ENCODE measurements around the gene UGT2B15.
"Not testable (repeated sequence)": the region's sequence is repeated elsewhere in the genome, so short reads cannot be mapped to it uniquely, and the experiment has no call there.

The UGT2B15 gene

DNA sequence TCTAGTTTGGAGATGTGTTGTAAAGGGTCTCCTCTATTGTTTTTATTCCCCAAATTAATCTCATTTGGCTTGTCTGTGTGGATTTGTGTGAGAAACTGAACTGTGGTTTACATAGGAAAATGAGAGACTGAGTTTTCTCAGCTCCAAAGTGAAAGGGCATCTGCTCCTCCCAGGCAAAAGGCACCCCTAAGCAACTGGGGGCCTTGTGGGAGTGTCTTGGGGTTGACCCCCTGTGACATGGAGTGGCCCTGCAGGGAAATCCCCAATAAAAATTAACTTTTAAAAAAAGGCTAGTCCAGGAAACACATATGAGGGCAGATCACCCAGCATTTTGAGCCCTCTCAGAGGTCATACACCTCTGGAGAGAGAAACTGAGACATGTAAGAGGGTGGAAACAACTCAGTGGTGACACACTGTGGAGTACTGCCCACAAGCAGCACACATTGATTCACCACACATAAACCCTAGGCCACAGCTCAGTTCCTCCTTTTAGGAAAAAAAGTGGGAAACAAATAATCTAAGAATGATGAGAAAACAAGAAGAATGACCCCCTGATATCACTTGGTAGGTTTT is 13.3 kb downstream of the UGT2B15 start:
- H3K4ac ChIP-seq (ENCODE audit: low read depth in 1 of 2, low read length in 2 of 2); H4K8ac ChIP-seq (ENCODE audit: low read length); H3K14ac ChIP-seq (ENCODE audit: low read length in 2 of 2); H3K79me1 ChIP-seq (replicated peaks; ENCODE audit: low read length, poor library complexity, severe bottlenecking); H3K4me1 ChIP-seq (ENCODE audit: control insufficient read depth, insufficient read depth, low read depth, low read length); H3K18ac ChIP-seq (ENCODE audit: low read depth in 1 of 2, low read length in 2 of 2); H3K4me3 ChIP-seq (ENCODE audit: insufficient read depth in 1 of 2, low read depth in 1 of 2, low read length in 2 of 2); H2AK5ac ChIP-seq (ENCODE audit: low read length, severe bottlenecking); H3K9ac ChIP-seq (ENCODE audit: low read length); H3K23ac ChIP-seq (ENCODE audit: low read length in 2 of 2); H2BK120ac ChIP-seq (ENCODE audit: low read depth, low read length); DNase-seq; H2AFZ ChIP-seq (ENCODE audit: low read depth, low read length); H2BK15ac ChIP-seq (ENCODE audit: low read depth, poor library complexity, severe bottlenecking); H3K4me2 ChIP-seq (ENCODE audit: low read length, poor library complexity, severe bottlenecking); H2BK5ac ChIP-seq (ENCODE audit: low read depth, low read length, poor library complexity, severe bottlenecking); H3K9me3 ChIP-seq (ENCODE audit: control insufficient read depth, low read length); H3K27me3 ChIP-seq (ENCODE audit: control insufficient read depth in 1 of 2, insufficient read depth in 1 of 2, low read length in 2 of 2); H3K36me3 ChIP-seq (ENCODE audit: control insufficient read depth in 1 of 2, insufficient read depth in 2 of 2, low read depth in 1 of 2, low read length in 2 of 2); H2BK12ac ChIP-seq (ENCODE audit: low read length in 2 of 2); H4K91ac ChIP-seq (ENCODE audit: low read length): not testable (repeated sequence)
- peak overlapping the region; percentile 87 for H3K27ac ChIP-seq (ENCODE audit: low read length, poor library complexity, severe bottlenecking)

GRCh38 chr4:68656445-68656973 is 13.9 kb downstream of the UGT2B15 start:
- H2BK120ac ChIP-seq (ENCODE audit: low read depth, low read length); H3K23ac ChIP-seq (ENCODE audit: low read length in 2 of 2); H3K4me2 ChIP-seq (ENCODE audit: low read length, poor library complexity, severe bottlenecking); H2AFZ ChIP-seq (ENCODE audit: low read depth, low read length); H3K79me1 ChIP-seq (replicated peaks; ENCODE audit: low read length, poor library complexity, severe bottlenecking); H3K18ac ChIP-seq (ENCODE audit: low read depth in 1 of 2, low read length in 2 of 2); H2AK5ac ChIP-seq (ENCODE audit: low read length, severe bottlenecking); H2BK5ac ChIP-seq (ENCODE audit: low read depth, low read length, poor library complexity, severe bottlenecking); H2BK12ac ChIP-seq (ENCODE audit: low read length in 2 of 2); H3K14ac ChIP-seq (ENCODE audit: low read length in 2 of 2); H3K27me3 ChIP-seq (ENCODE audit: control insufficient read depth in 1 of 2, insufficient read depth in 1 of 2, low read length in 2 of 2); H3K4ac ChIP-seq (ENCODE audit: low read depth in 1 of 2, low read length in 2 of 2); H3K4me1 ChIP-seq (ENCODE audit: control insufficient read depth, insufficient read depth, low read depth, low read length); H3K4me3 ChIP-seq (ENCODE audit: insufficient read depth in 1 of 2, low read depth in 1 of 2, low read length in 2 of 2); H3K9ac ChIP-seq (ENCODE audit: low read length); DNase-seq; H3K36me3 ChIP-seq (ENCODE audit: control insufficient read depth in 1 of 2, insufficient read depth in 2 of 2, low read depth in 1 of 2, low read length in 2 of 2); H4K91ac ChIP-seq (ENCODE audit: low read length); H4K8ac ChIP-seq (ENCODE audit: low read length); H3K9me3 ChIP-seq (ENCODE audit: control insufficient read depth, low read length); H2BK15ac ChIP-seq (ENCODE audit: low read depth, poor library complexity, severe bottlenecking): not testable (repeated sequence)
- 77% methylated on average over 2 of the region's 2 CpGs for WGBS
- H3K27ac ChIP-seq (ENCODE audit: low read length, poor library complexity, severe bottlenecking), result peak overlapping the region; percentile 87

DNA sequence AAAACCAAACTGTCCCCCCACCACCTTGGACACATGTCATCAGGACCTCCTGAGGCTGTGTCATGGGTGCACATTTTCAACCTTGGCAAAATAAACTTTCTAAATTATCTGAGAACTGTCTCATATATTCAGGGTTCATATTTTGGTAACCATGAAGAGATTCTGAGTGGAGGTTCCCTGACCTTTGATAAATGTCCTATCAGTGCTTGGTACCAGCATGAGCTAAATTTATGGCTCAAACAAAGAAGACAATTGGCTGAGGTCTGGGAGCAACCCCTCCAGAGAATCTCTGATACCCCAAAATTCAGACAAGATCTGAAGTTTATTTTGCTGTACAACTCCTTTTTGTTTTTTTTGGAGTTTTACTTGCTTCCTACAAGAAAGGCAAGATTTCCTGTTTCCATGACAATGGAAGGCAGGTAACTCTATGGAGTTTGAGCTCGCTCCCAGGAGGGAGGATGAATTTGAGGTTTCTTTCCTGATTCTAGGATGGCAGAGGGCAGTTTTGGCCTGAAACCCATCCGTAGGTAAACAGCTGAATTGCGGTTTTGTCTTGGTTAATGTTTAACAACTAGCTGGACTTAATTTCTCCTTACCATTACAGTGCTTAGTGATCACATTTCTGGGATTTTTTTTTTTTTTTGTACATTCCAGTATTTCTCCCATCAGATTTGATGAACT is 14.5 kb downstream of the UGT2B15 start:
- Histone ChIP-seq H3K9ac (ENCODE audit: low read length) (no peak overlapping the region), H3K36me3 (ENCODE audit: control insufficient read depth in 1 of 2, insufficient read depth in 2 of 2, low read depth in 1 of 2, low read length in 2 of 2) (no peaks in the 10 kb centered on the region), H3K4ac (ENCODE audit: low read depth in 1 of 2, low read length in 2 of 2) (no peak overlapping the region), H2BK15ac (ENCODE audit: low read depth, poor library complexity, severe bottlenecking) (no peak overlapping the region), H4K91ac (ENCODE audit: low read length) (no peak overlapping the region), H3K14ac (ENCODE audit: low read length in 2 of 2) (no peak overlapping the region), H3K27ac (ENCODE audit: low read length, poor library complexity, severe bottlenecking) (peak overlapping the region; percentile 87), H3K4me3 (ENCODE audit: insufficient read depth in 1 of 2, low read depth in 1 of 2, low read length in 2 of 2) (no peak overlapping the region), H3K4me1 (ENCODE audit: control insufficient read depth, insufficient read depth, low read depth, low read length) (no peaks in the 10 kb centered on the region), H3K18ac (ENCODE audit: low read depth in 1 of 2, low read length in 2 of 2) (no peak overlapping the region), H3K9me3 (ENCODE audit: control insufficient read depth, low read length) (no peaks in the 10 kb centered on the region), H3K4me2 (ENCODE audit: low read length, poor library complexity, severe bottlenecking) (peak overlapping the region; percentile 49), H2AK5ac (ENCODE audit: low read length, severe bottlenecking) (peak overlapping the region; percentile 93), H2BK12ac (ENCODE audit: low read length in 2 of 2) (no peak overlapping the region), H3K79me1 (replicated peaks; ENCODE audit: low read length, poor library complexity, severe bottlenecking) (no peaks in the 10 kb centered on the region), H2BK5ac (ENCODE audit: low read depth, low read length, poor library complexity, severe bottlenecking) (peak overlapping the region; percentile 62), H2AFZ (ENCODE audit: low read depth, low read length) (no peak overlapping the region), H2BK120ac (ENCODE audit: low read depth, low read length) (no peak overlapping the region), H3K27me3 (ENCODE audit: control insufficient read depth in 1 of 2, insufficient read depth in 1 of 2, low read length in 2 of 2) (no peaks in the 10 kb centered on the region), H4K8ac (ENCODE audit: low read length) (no peak overlapping the region), H3K23ac (ENCODE audit: low read length in 2 of 2) (no peak overlapping the region)
- no peak for DNase-seq
- 86% methylated on average over 1 of the region's 3 CpGs for WGBS

- Histone ChIP-seq H2BK12ac (ENCODE audit: low read length in 2 of 2) (no peak overlapping the region), H3K14ac (ENCODE audit: low read length in 2 of 2) (no peak overlapping the region), H3K27me3 (ENCODE audit: control insufficient read depth in 1 of 2, insufficient read depth in 1 of 2, low read length in 2 of 2) (no peaks in the 10 kb centered on the region), H2AK5ac (ENCODE audit: low read length, severe bottlenecking) (no peak overlapping the region), H3K9me3 (ENCODE audit: control insufficient read depth, low read length) (no peaks in the 10 kb centered on the region), H3K4me2 (ENCODE audit: low read length, poor library complexity, severe bottlenecking) (no peak overlapping the region), H2BK15ac (ENCODE audit: low read depth, poor library complexity, severe bottlenecking) (no peak overlapping the region), H4K8ac (ENCODE audit: low read length) (no peak overlapping the region), H3K4ac (ENCODE audit: low read depth in 1 of 2, low read length in 2 of 2) (no peak overlapping the region), H3K18ac (ENCODE audit: low read depth in 1 of 2, low read length in 2 of 2) (no peak overlapping the region), H2AFZ (ENCODE audit: low read depth, low read length) (no peak overlapping the region), H3K23ac (ENCODE audit: low read length in 2 of 2) (no peak overlapping the region), H4K91ac (ENCODE audit: low read length) (no peak overlapping the region), H3K9ac (ENCODE audit: low read length) (no peak overlapping the region), H3K4me3 (ENCODE audit: insufficient read depth in 1 of 2, low read depth in 1 of 2, low read length in 2 of 2) (no peak overlapping the region), H3K79me1 (replicated peaks; ENCODE audit: low read length, poor library complexity, severe bottlenecking) (no peaks in the 10 kb centered on the region), H3K36me3 (ENCODE audit: control insufficient read depth in 1 of 2, insufficient read depth in 2 of 2, low read depth in 1 of 2, low read length in 2 of 2) (no peaks in the 10 kb centered on the region), H2BK5ac (ENCODE audit: low read depth, low read length, poor library complexity, severe bottlenecking) (no peak overlapping the region), H3K4me1 (ENCODE audit: control insufficient read depth, insufficient read depth, low read depth, low read length) (no peaks in the 10 kb centered on the region), H3K27ac (ENCODE audit: low read length, poor library complexity, severe bottlenecking) (no peak overlapping the region), H2BK120ac (ENCODE audit: low read depth, low read length) (no peak overlapping the region)
- WGBS, result 92% methylated on average over 1 of the region's 5 CpGs
- no peak for DNase-seq
Measured at GRCh38 chr4:68654946-68655721, 15.3 kb downstream of the UGT2B15 start.
